Right ventricle myocardium inferior (tissue), 1 donor: ENCODE results near the gene TBC1D5. TPM values are rescaled to one million over a fixed set of nuclear protein-coding genes. Genes with fewer than 3 reads are reported as not detected.

Experiments
- ATAC-seq: fragments of 200-7000 bp; cut with Tn5 transposase; one replicate; pipeline ENCODE4 v1.9.1; 2020; ENCODE audit warnings: mild to moderate bottlenecking, moderate library complexity
- DNase-seq: peaks from one replicate; pipeline ENCODE4 v3.0.0; 2021; ENCODE audit errors: missing footprints
- intact Hi-C: fragments of 100-400 bp; cut with DNase I; formaldehyde crosslinking; loops from one replicate; pipeline ENCODE4 v1.11.0; 2022
- total RNA-seq: library from RNA; stranded (reverse); fragmentation: NEBNext Ultra II Directional; extraction: Animal tissue kit (Norgen Biotek cat#: 25700); gene quantifications from one replicate; pipeline ENCODE4 v1.2.1, GENCODE V29; 2021
- donor health status: DM: no; HTN: yes; CAD: no; lungs with severe emphysema.

TBC1D5 gene
- total RNA-seq, 1 donor from 2014 or later = 34.4 TPM

DNA sequence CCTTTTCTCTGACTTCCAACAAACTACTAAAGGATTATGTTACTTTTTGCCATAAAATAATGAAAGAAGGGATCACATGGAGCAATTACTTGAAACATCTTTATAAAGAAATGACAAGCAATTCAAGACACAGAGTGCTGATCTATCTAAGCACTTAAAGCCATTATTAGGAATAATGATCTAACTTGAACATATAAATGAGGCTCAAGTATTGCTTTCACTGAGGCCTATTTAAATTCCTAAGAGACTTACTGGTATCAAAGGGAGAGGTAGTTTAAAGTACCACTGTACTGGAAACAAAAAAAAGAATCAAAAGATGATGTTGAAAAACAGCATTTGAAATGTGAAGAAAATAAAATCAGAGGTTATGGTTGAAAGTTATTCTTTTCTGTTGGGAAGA, 482.2 kb downstream of the TBC1D5 start:
- intact Hi-C loops = no loop called here
- DNase-seq (no peak), ATAC-seq (no peak)

DNA sequence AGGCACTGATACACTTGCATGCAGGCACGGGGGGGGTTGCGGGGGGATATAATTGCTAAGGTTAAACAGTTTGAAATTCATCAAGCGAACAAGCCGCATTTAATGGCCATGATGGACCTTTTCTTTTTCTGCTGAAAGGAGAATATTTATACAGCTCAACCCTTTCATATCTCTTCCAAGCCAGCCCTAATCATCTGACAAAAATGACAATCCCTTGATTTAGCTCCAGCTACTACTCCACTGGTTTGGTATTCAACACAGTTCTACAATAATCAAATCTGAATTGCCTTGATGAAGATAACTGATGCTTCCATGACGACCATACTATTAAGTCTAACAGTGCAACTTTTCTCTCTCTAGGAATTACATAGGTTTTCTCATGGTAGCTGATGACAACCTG, 482.7 kb downstream of the TBC1D5 start:
- no peak for DNase-seq
- intact Hi-C loops = loop anchor here (1.0 to 10.0 kb wide), 2 partner anchors 154 to 575 kb away; no protein-coding TSS in a partner anchor
- no peak for ATAC-seq

DNA sequence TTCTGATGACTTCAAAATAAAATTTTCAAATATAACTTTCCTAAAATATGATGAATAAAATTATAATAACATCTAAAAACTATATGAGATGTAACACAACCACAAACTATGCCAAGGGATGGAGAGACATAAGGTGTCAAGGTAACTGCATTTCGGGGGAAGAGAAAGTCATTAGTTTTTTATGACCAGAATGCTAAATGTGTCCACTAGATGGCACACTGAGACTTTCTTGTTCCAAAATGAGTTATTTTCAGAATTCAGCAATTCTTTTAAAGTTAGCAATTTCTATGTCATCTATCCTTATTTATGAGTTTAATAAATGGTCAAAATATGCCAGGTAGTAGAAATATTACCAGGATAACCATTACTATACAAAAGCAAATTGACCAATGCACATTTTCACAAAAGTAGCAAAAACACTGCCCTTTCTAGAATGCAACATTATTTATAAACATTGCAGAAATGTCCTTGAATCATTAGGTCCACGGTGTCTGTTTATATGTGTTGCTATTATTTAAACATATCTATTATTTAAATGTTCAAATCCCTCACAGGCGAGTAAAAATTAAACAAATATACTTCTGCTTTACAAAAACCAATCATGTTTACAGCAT, 483.5 kb downstream of the TBC1D5 start:
- intact Hi-C loops = loop anchor here (1.0 to 10.0 kb wide), 2 partner anchors 154 to 576 kb away; no protein-coding TSS in a partner anchor
- DNase-seq = no peak
- no peak for ATAC-seq

DNA sequence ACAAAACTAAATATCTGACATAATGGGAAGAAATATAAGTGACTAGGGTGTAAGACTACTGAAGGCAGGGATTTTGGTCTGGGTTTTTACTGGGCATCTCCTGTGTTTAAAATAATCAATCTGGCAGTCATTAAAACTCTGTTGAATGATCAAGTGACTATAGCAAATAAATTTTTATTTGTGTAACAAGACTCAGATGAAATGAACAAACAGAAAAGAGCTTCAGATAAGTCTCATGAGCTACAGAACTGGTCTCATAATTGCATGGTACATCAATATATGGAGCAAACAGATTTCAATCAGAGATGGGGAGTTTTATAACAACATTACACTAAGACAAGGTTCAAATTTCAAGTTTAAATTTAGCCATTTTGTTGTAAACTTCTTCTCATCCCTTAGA, 485.2 kb downstream of the TBC1D5 start:
- no peak for DNase-seq
- intact Hi-C loops = loop anchor here (10.0 kb wide), 1 partner anchor 578 kb away; no protein-coding TSS in a partner anchor
- no peak for ATAC-seq

DNA sequence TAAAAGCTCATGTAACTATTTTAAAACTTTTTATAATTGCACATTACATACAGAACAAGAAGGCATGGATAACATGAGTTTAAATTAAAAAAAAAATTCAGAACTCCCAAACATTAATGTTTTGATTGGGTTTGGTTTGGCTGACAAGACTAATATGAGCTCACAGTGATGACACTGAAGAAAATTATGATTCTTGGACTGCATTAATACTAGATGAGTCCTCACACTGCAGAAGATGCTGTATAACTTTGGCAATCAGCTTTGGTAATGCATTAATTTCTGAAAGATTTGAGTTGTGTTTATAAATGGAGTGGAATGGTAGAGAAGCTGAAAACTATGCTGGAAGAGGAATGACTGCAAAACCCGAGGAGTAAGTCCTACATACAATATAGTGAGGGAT, 498.8 kb downstream of the TBC1D5 start:
- ATAC-seq (no peak), DNase-seq (no peak)
- intact Hi-C loops = no loop called here

DNA sequence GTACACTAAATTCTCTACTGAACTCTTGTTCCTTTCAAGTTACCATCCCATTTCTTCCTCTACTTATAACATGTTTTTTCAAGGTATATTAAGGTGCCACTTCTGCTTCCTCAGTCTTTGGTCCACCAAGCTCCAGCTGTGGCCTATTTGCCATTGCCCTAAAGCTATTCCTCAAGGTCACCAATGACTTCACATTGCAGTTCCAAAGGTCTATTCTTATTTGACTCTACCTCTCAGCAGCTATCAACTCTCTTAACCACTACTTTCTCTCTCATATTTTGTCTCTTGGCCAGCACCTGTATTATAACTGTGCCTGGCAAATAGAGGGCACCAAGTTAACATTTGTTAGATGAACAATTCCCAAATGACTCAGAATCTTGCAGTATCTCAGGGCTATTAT, 503.0 kb downstream of the TBC1D5 start:
- DNase-seq (no peak), ATAC-seq (no peak)
- intact Hi-C loops = loop anchor here (10.0 kb wide), 1 partner anchor 205 kb away; no protein-coding TSS in a partner anchor

DNA sequence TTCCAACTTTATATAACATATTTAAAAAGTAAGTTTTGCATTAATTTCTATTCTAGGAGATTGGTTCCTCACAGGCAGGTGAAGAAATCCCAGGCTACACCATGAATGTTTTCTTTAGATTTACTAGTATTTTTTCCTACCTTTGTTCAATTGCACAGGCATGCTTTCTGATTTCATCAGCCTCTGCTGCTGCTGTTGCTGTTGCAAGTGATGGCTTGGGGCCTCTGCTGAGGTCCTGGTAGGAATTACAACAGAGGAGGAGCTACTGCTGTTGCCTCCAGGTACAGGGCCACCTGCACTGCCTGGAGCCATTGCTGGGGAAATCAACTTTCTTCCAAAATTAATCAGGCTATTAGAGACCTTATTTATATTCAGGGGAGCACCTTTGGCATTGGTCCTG, 504.4 kb downstream of the TBC1D5 start:
- DNase-seq = no peak
- intact Hi-C loops = loop anchor here (10.0 kb wide), 1 partner anchor 203 kb away; no protein-coding TSS in a partner anchor
- no peak for ATAC-seq

DNA sequence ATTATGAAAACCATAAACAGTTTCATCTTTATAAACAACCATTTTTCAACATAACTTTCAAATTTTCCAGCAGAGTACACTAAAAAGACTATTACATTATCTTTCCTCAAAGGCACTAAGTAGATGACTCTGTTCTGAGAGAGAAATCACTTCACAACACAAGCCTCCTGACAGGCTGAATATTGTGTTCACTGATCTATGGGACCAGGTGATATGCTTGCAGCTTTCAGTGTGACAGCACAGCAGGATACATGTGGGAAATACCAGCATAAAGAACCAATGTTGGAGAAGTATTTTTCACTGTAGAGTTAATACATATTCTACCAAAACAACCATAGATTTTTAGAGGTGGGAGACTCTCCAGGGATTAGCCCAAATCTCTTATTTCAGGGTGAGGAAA, 507.1 kb downstream of the TBC1D5 start:
- ATAC-seq (no peak), DNase-seq (no peak)
- intact Hi-C loops = loop anchor here (10.0 kb wide), 1 partner anchor 201 kb away; no protein-coding TSS in a partner anchor

DNA sequence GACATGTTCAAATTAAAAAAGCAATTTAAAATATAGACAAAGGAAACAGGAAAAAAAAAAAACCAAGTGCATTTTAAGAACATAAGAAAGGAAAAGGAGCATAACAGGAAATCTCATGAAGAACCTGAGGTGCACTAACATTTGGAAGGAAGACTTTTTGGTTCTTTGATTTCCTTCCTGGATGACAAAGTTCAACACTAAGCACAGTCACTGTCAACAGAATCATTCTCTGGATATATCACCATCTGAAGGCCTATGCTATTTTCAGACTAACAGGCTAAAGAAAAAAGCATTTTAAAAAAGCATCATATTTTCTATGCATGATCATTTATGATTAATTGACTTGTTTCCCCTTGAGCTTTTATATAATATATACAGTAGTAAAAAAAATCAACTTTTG, 508.0 kb downstream of the TBC1D5 start:
- ATAC-seq (no peak), DNase-seq (no peak)
- intact Hi-C loops = loop anchor here (10.0 kb wide), 1 partner anchor 200 kb away; no protein-coding TSS in a partner anchor

DNA sequence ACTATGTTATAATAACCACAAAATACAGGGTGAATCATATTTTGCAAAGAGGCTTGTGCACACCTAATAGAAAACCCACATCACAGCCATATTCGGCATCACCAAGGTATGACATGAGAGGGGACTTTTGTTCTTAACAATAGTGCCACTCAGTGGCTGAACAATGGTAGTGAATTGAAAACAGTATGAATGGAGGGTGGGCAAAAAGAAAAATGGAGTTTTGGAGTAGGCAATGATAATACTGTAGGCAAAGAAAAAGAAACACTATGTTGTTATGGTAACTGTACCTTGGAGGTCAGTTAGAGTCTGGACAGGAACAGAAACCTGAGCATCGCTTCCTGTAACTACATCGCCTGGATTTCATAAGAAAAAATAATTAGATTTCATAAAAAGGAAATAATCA, 509.0 kb downstream of the TBC1D5 start:
- intact Hi-C loops = loop anchor here (1.0 to 10.0 kb wide), 2 partner anchors 199 to 632 kb away; no protein-coding TSS in a partner anchor
- ATAC-seq (peak; percentile 71), DNase-seq (no peak)

DNA sequence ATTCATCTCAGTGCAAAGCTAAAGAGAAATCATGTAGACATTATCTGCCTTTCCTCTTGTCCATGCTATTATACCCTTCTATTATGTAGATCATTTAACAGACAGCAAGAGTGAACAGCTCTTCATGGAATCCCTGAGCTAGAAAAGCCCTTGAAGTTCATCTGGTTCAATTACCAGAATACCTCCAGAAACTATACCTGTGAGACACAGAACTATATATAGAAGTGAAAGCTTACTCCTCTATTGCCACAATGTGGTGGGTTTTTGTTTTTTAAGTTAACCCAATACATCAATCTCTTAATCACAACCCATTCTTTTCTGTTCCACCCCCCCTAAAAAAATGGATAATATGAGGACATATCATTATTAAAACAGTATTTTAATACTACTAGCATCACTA, 510.0 kb downstream of the TBC1D5 start:
- DNase-seq (no peak), ATAC-seq (no peak)
- intact Hi-C loops = loop anchor here (10.0 kb wide), 1 partner anchor 198 kb away; no protein-coding TSS in a partner anchor

DNA sequence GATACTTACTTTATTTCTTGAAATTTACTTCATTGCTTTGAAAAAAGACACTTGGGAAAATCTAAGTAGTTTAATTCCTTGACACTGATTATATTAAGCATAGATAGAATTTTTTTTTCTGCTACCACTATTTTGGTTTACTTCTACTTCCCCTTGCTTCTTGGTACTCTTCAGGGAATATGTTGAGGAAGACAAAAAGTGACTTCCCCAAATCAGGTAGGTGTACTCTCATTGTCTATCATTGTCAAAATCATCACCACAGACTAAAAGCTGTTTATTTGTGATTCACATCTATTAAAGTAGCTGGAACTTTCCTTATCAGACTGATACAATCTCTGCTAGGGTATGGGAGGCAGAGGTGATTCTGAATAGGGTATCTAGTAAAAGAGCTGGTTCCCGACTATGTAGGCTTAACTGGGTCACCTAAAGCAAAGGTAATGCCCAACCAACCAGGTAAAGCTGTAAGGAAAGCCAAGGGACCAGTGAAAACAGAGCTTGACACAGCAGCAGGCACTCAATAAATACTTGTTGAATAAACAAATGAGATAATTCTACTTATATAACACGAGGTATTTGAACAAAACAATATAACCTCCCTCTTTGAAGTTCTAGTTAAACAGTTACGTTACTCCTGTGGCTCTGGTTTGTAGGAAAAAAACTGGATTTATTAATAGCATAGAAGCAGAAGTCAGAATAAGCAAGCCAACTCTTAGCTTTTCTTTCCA, 510.7 kb downstream of the TBC1D5 start:
- ATAC-seq (no peak), DNase-seq (no peak)
- intact Hi-C loops = loop anchor here (10.0 kb wide), 1 partner anchor 197 kb away; no protein-coding TSS in a partner anchor

DNA sequence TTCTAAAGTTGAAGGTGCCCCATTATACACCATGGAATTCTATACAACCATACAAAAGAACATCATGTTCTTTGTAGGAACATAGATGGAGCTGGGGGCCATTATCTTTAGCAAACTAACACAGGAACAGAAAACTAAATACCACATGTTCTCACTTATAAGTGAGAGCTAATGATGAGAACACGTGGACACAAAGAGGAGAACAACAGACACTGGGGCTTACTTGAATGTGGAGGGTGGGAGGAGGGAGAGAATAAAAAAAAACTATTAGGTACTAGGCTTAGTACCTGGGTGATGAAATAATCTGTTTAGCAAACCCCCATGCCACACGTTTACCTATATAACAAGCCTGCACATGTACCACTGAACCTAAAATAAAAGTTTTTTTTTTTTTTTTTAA, 515.0 kb downstream of the TBC1D5 start:
- intact Hi-C loops = no loop called here
- ATAC-seq (no peak), DNase-seq (no peak)

DNA sequence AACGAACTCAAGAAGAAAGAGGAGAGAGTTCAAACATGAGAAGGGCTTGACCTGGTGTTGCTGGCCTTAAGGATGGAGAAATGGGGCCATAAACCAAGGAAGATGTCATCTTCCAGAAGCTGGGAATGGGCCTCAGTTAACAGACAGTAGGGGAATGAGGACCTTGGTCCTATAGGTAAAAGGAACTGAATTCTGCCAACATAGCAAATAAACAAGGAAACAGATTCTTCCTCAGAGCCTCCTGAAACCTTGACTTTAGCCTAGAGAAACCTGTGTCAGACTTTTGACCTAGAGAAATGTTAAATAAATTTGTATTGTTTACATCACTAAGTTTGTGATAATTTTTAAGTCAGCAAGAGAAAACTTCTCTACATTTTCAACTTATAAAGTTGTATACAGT, 520.9 kb downstream of the TBC1D5 start:
- intact Hi-C loops = no loop called here
- DNase-seq = no peak
- ATAC-seq = no peak

DNA sequence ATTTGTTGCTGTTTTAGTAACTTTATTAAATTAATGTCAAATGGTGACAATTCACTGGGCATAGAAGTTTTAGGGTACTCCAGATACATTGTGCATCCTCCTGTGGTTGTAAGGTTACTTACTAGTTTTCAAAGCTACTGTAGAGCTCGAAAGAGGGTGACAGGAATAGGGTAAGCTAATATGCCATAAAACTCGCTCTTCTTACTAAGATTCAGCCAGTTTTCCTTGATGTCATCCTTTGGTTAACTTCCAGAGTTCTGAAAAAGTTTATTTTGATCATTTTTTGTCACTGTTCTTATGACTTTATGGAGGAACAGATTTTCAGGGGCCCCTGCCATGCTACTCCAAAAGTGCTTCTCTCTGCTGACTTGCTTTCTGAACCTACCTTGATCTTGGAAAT, 522.8 kb downstream of the TBC1D5 start:
- DNase-seq (no peak), ATAC-seq (no peak)
- intact Hi-C loops = no loop called here

DNA sequence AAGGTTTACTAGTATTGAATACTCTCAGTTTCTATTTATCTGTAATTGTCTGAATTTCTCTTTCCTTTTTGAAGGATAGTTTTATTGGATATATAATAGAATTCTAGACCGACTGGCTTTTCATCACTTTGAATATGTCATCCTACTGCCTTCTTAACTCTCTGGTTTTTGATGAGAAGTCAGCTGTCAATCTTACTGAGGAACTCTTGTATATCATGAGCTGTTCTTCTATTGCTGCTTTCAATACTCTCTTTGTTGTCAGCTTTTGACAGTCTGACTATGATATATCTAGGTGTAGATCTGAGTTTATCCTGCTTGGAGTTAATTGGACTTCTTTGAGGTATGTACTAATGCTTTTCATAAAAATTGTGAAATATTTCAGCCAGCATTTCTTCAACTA, 523.8 kb downstream of the TBC1D5 start:
- intact Hi-C loops = no loop called here
- no peak for ATAC-seq

DNA sequence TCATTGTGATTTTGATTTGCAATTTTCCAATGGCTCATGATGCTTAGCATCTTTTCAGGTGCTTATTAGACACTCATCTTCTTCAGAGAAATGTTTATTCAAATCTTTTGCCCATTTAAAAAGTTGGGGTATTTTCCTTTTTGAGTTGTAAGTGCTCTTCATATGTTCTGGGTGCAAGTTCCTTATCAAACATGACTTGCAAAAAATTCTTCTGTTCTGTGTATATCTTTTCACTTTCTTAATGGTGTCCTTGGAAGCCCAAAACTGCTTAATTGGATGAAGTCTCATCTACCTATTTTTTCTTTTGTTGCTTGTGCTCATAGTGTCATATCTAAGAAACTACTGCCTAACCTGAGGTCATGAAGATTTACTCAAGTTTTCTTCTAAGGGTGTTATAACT, 524.8 kb downstream of the TBC1D5 start:
- intact Hi-C loops = no loop called here
- ATAC-seq (no peak), DNase-seq (no peak)

More for the DNA sequence above, 523.8 kb downstream of the TBC1D5 start:
- DNase-seq = no peak

DNA sequence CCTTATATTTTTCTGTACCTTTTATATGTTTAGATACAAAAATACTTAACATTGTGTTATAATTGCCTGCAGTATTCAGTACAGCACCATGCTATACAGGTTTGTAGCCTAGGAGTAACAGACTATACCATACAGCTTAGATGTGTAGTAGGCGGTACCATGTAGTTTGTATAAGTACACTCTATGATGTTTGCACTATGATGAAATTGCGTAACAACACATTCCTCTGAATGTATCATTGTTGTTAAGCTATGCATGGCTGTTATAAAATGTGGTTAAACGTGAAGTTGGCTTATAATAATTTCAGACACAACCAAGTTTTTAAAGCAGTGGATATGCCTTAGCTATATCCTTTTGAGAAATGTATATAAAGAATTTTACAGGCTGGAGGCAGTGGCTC, 529.3 kb downstream of the TBC1D5 start:
- DNase-seq (no peak), ATAC-seq (no peak)
- intact Hi-C loops = no loop called here

DNA sequence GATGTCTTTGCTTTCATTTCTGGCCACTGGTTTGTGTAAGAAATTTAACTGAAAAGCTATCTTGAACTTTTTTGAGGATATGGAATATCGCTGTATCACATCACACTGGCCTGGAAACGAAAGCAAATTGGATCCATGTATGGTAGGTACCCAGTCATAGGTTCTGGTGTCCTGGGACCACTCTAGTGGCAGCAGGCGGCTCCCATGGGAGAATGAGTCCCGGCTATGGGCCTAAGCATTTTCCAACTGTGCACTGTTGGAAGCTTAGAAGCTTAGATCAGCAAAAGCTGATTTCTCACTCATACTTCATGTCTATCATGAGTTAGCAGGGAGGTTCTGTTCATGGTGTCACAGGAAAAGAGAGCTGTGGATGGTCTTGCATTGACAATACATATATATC, 534.5 kb downstream of the TBC1D5 start:
- ATAC-seq = no peak
- intact Hi-C loops = no loop called here
- DNase-seq = no peak

DNA sequence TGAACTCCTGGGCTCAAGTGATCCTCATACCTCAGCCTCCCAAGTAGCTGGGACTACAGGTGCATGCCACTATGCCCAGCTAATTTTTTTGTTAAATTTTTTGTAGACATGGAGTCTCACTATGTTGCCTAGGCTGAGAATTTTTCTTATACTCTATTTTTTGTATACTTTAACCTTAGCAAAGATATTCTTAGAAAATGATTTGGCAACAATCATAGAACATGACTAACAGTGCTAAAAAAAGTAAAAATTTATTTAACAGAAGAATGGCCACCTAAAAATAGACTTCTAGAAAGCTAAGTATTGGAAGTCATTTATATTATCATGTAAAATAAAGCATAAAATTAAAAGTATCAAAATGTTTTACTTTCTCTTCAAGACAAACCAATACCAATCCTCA, 535.4 kb downstream of the TBC1D5 start:
- intact Hi-C loops = no loop called here
- no peak for DNase-seq
- ATAC-seq = no peak
